Uterus (tissue), 4 donors: Measurements from ENCODE around the gene ABCG1. TPM values are rescaled to one million over a fixed set of nuclear protein-coding genes. Genes with fewer than 3 reads are reported as not detected.

Source experiments
- DNase-seq, 2 donors: peaks; one replicate each; pipeline ENCODE4 v3.0.0-alpha.2; 2019 to 2020
- H3K27ac ChIP-seq, 2 donors: fragments of 200-600 bp; sonication (generic); 1 replicate in 1 of 2; 2 replicates in 1 of 2; pipeline ENCODE4 v1.5.1; 2016 to 2018
- H3K27me3 ChIP-seq, 2 donors: fragments of 200-600 bp; sonication (generic); one replicate each; pipeline ENCODE4 v1.5.1; 2018 to 2019; ENCODE audit warnings: control low read depth in 1 of 2
- H3K36me3 ChIP-seq, 2 donors: fragments of 200-600 bp; sonication (generic); one replicate each; pipeline ENCODE4 v1.5.1; 2019; ENCODE audit warnings: control low read depth in 1 of 2
- H3K4me1 ChIP-seq, 2 donors: fragments of 200-600 bp; sonication (generic); one replicate each; pipeline ENCODE4 v1.5.1; 2018 to 2019; ENCODE audit warnings: control low read depth in 1 of 2
- H3K4me3 ChIP-seq, 2 donors: fragments of 200-600 bp; sonication (generic); 1 replicate in 1 of 2; 2 replicates in 1 of 2; pipeline ENCODE4 v1.5.1; 2018 to 2019; ENCODE audit warnings: mild to moderate bottlenecking in 1 of 2
- H3K9me3 ChIP-seq, 2 donors: fragments of 200-600 bp; sonication (generic); one replicate each; pipeline ENCODE4 v1.5.1; 2019; ENCODE audit warnings: control low read depth in 1 of 2
- POLR2A ChIP-seq, 2 donors: fragments of 450-650 bp; IDR thresholded peaks; one replicate each; pipeline ENCODE4 v1.6.1; 2016; ENCODE audit warnings: antibody characterized with exemption in 2 of 2, mild to moderate bottlenecking in 1 of 2, moderate library complexity in 1 of 2
- intact Hi-C: fragments of 100-400 bp; cut with DNase I; formaldehyde crosslinking; loops from one replicate; pipeline ENCODE4 v1.15.1; 2023; ENCODE audit warnings: low total_unique reads
- total RNA-seq, 4 donors: library from RNA; depleted of rRNA in 3 of 4; stranded (reverse); fragments of >200 nt in 3 of 4; gene quantifications; one replicate each; pipeline versions ENCODE4 v1.1.0 to v1.2.4, GENCODE V29; 2014 to 2023
- TF ChIP-seq, protein P1 (sequence below), 4 experiments: fragments of 200-600 bp in 2 of 4; fragments of 450-650 bp in 2 of 4; sonication (generic) in 2 of 4; IDR thresholded peaks; one replicate each; pipeline ENCODE4 v1.5.1; 2016 to 2019; ENCODE audit warnings: antibody characterized with exemption in 4 of 4, mild to moderate bottlenecking in 2 of 4, moderate library complexity in 1 of 4
- donor health status: DM: yes; HTN: yes; CAD: no.

ABCG1 gene
- total RNA-seq, 4 donors from 2014 or later: 11.8 to 51.7 (median 18.4) TPM

DNA sequence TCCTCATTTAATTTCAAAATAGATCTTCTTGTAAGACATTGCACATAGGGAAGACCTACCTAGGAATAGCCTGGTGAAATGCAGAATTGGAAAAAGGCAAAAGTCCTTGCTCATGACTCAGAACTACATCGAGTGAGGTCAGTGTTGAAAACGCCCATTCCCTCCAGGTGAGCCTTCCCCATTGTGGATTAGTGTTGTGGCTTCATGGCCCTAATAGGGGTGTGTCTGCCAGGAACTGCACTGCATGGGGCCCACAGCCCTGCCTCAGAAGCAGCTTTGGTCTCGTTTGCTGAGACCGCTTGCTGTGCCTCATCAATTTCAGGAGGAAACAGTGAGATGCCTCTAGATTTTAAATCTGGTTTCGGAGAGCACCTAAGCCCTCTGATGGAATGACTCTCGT, 79.3 kb downstream of the ABCG1 start:
- TF ChIP-seq, protein P1, sequence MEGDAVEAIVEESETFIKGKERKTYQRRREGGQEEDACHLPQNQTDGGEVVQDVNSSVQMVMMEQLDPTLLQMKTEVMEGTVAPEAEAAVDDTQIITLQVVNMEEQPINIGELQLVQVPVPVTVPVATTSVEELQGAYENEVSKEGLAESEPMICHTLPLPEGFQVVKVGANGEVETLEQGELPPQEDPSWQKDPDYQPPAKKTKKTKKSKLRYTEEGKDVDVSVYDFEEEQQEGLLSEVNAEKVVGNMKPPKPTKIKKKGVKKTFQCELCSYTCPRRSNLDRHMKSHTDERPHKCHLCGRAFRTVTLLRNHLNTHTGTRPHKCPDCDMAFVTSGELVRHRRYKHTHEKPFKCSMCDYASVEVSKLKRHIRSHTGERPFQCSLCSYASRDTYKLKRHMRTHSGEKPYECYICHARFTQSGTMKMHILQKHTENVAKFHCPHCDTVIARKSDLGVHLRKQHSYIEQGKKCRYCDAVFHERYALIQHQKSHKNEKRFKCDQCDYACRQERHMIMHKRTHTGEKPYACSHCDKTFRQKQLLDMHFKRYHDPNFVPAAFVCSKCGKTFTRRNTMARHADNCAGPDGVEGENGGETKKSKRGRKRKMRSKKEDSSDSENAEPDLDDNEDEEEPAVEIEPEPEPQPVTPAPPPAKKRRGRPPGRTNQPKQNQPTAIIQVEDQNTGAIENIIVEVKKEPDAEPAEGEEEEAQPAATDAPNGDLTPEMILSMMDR (IDR thresholded peaks at IDR 0.05): no peak
- TF ChIP-seq POLR2A (IDR thresholded peaks at IDR 0.05): no peak
- Histone ChIP-seq H3K27me3 (no peaks in the 10 kb centered on the region), H3K4me3 (no peak overlapping the region), H3K9me3 (no peaks in the 10 kb centered on the region), H3K27ac (no peak overlapping the region), H3K4me1 (no peaks in the 10 kb centered on the region), H3K36me3 (no peaks in the 10 kb centered on the region)
- DNase-seq: no peak
- intact Hi-C loops: no loop called here

- no peak for TF ChIP-seq POLR2A (IDR thresholded peaks at IDR 0.05)
- TF ChIP-seq, protein P1 (IDR thresholded peaks at IDR 0.05): no peak
- Histone ChIP-seq H3K27ac (no peak overlapping the region), H3K9me3 (no peaks in the 10 kb centered on the region), H3K4me3 (no peak overlapping the region), H3K36me3 (no peaks in the 10 kb centered on the region), H3K4me1 (no peaks in the 10 kb centered on the region), H3K27me3 (no peaks in the 10 kb centered on the region)
- peak in 1 of 2 donors; percentile 23 for DNase-seq
- intact Hi-C loops: no loop called here
These were observed 79.7 kb downstream of the ABCG1 start for GRCh38 chr21:42298657-42299056.

- TF ChIP-seq, protein P1 (IDR thresholded peaks at IDR 0.05): no peak
- TF ChIP-seq POLR2A (IDR thresholded peaks at IDR 0.05): no peak
- Histone ChIP-seq H3K4me3 (no peak overlapping the region), H3K27me3 (no peaks in the 10 kb centered on the region), H3K27ac (no peak overlapping the region), H3K9me3 (no peaks in the 10 kb centered on the region), H3K4me1 (no peaks in the 10 kb centered on the region), H3K36me3 (no peaks in the 10 kb centered on the region)
- no peak for DNase-seq
- intact Hi-C loops: no loop called here
These were observed 80.5 kb downstream of the ABCG1 start for GRCh38 chr21:42299324-42300044.

DNA sequence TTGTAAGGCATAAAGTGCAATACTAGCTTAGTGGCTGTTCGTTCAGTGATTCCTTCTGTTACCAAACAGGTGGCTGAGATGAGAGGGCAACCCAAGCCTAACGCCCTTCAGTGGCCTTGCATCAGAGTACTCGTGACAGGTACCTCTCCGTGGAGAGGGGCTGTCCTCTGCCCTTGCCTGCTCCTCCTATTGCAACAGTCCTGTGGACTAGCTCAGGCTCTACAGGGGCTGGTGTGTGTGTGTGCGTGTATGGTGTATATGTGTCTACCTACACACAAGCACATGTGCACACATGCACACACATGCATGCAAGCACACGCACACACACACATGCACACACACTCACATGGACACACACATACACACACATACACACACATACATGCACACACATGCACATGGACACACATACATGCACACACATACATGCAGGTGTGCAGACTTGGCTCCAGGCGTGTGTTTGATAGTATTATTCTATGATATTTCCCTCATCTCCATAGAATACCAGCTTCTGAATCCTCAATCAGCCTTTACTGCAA, 81.2 kb downstream of the ABCG1 start:
- no peaks in the 10 kb centered on the region for H3K9me3 ChIP-seq
- no peak overlapping the region for H3K4me3 ChIP-seq
- TF ChIP-seq POLR2A (IDR thresholded peaks at IDR 0.05): no peak
- TF ChIP-seq, protein P1 (IDR thresholded peaks at IDR 0.05): no peak
- no peaks in the 10 kb centered on the region for H3K27me3 ChIP-seq
- H3K36me3 ChIP-seq: no peaks in the 10 kb centered on the region
- intact Hi-C loops: no loop called here
- DNase-seq: no peak
- H3K27ac ChIP-seq: no peak overlapping the region
- H3K4me1 ChIP-seq: no peaks in the 10 kb centered on the region

DNA sequence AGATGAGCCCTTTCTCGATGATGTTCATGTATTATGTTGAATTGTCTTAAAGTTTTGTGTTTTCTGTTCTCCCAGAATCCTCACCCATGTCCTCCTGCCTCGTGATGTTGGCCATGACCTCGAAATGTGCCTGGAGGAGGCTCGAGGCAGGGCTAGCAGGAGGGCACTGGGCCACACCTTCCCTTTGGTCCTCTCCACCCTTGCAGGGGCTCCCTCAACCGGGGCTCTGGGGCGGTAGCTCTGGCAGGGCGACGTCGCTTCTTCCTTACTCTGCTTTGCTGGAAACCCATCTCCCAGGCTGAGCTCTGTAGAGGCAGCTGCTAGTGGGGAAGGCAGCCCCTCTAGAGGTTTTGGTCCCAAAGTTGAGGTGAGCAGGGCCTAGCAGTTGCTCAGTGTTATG, 82.0 kb downstream of the ABCG1 start:
- no peaks in the 10 kb centered on the region for H3K36me3 ChIP-seq
- TF ChIP-seq, protein P1 (IDR thresholded peaks at IDR 0.05): no peak
- no peak for TF ChIP-seq POLR2A (IDR thresholded peaks at IDR 0.05)
- no peaks in the 10 kb centered on the region for H3K9me3 ChIP-seq
- no peaks in the 10 kb centered on the region for H3K27me3 ChIP-seq
- intact Hi-C loops: no loop called here
- no peaks in the 10 kb centered on the region for H3K4me1 ChIP-seq
- no peak overlapping the region for H3K4me3 ChIP-seq
- DNase-seq: no peak
- H3K27ac ChIP-seq: peak overlapping the region in 1 of 2 donors; percentile 39
